Measurements from ENCODE around the gene ENTR1. TPM values are rescaled to one million over a fixed set of nuclear protein-coding genes. Genes with fewer than 3 reads are reported as not detected.

The ENTR1 gene
- 70.4 and 83.8 TPM in 2 replicates for total RNA-seq

DNA sequence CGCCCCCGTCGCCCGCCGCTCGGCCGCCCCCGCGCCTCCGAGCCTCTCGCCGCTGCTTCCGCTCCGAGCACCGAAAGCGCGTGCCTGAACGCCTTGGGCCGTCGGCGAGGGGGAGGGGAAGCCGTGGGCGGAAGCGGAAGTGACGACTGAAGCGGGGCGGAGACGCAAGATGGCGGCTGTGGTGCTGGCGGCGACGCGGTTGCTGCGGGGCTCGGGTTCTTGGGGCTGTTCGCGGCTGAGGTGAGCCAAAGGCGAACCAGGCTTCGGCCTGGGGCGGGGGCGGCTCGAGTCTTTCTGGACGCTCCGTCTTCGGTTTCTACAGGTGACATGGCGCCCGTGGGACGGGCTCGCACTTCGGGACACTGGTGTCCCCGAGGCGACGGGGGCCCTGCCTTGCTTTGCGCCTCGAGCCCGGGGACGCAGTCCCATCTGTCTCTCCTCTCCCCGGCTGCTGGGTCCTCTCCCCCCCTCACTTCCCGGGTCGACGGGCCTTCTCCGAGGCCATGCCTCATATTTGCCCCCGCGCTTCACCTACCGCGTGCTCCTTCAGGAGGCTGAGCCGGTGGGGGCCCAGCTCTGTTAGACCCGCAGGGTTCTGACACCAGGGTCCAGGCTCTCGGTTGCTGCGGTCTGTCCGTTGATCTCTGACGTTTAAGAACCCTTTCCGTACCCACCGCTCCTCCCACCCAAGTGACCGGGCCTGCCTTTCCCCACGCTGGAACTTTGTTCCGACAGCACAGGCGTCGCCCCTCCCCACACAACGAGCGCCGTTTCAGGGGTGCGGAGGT is at the start of gene ENTR1, which contains the start of gene PMPCA:
TSS of gene ENTR1 (minus strand) at position 115 of the 788 bp plus-strand sequence. CDS start 217 bp downstream, outside the sequence.
TSS of gene PMPCA (plus strand) at position 159 of the 788 bp plus-strand sequence. CDS start at position 170, 11 bp downstream.

DNA sequence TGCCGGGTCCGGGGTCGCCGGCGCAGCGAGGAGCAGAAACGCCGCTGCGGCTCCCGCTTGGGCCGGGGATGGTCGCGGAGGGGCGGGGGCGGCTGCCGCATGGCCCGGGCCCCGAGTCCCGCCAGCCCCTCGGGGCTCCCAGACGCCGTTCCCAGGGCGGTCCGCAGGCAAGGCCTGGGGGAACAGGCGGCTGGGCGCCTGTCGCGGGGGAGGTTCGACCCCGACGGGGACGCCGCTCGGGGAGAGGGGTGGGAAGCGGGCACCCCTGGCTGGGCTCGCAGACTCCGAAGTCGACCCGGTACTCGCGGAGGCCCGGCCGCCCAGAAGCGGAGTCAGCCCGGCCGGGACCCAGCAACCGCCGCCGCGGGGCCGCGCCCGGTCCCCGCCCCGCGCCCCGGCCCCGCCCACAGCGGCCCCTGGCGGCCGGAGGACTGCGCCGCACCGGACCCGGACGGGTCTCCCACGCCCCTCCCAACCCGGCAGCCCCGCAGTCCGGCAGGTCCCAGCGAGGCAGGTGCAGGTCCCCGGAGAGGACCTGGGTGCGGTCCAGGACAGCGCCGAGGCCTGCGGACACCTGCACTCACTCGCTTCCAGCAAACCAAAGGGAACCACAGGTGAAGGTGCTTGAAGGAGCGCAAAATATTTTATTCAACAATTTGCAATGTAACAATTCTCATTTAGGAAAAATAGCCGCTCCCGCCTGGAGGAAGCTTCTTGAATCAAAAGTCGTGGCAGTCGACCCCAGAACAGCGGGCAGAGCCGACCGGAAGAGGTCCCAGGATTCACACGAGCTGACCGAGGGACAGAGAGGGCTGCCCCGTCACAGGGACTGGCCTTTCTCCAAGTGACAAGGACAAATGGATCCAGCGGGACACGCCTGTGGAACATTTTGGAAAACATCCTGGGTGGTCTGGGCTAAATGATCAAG is 29.3 kb upstream of the ENTR1 start, which contains the start of gene INPP5E:
TSS of gene INPP5E (minus strand) at position 365 of the 928 bp plus-strand sequence. CDS start 426 bp downstream, outside the sequence.

DNA sequence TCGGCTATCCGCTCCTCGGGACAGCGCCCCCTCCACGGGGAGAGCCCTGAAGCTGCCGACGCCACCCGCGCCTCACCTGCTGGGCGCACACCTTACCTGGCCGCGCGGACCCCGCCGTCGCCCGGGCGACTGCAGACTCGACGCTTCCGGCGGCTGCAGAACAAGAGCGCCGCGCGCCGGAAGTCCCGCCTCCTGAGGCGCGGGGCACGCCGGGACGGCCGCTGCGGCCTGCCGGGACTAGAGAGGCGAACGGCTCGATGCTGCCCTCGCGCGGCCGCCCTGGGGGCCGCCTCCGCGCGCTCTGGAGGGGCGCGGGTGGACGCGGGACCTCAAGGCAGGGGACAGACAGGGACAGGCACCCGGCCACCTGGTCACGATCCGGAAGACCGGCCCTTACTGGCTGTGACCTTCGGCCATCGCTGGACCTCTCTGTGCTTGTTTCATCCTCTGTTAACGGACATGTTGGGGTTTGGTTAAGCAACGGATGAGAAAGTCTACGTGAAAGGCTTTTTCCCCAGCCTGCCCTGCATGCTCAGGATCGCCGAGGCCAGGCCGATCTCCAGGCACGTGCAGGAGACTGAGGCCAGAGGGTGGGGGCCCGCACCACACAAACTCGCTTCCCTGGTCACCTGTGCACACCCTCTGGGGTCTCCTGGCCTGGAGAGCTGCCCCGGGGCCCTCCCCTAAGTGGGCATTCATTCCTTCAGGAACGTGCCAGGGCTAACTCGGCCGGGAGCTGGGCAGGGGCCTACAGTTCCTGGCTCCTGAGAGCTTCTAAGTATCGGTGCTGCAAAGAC is 10.2 kb downstream of the ENTR1 start, which contains the start of gene SNAPC4:
TSS of gene SNAPC4 (minus strand) at position 133 of the 797 bp plus-strand sequence. CDS start 1,742 bp downstream, outside the sequence.

DNA sequence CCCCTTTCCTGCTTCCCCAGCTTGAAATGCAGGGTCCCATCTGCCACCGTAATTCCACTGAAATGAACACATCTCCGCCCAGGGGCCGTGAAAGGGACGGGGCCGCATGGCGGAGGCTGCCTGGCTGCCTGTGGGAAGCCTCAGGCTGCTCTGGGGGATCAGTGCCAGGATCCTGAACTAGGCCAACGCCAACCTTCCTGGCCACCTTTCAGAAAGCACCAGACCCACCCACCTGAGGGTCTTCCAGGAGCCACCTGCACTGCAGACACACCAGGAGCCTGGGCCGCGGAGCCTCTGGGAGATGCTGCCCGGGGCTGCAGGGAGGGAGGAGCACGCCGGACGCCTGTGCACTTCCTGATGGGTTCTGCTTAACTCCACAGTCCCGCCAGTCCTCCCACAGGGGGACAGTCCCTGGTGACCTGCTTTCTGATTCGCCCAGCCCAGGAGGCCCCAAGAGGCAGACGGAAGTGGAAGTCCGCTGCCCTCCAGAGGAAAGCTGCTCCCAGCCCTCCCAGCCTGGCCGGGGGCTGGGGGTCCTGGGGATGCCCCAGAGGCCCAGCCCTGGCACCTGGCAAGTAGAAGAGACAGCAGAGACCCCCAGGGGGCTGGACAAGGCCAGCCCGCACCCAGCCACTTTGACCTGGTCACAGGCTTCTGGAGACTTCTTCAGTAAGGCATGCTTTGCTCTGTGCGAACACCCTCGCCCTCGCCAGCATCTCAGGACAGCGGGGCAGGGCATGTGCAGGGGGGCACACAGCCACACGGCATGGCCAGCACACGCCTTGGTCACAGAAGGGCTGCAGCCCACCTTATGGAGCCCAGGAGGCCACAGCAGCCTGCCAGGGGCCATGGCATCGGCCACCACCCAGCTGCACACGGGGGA is 36.9 kb downstream of the ENTR1 start, which contains the start of gene CARD9:
TSS of gene CARD9 (minus strand) at position 370 of the 883 bp plus-strand sequence. CDS start 1,591 bp downstream, outside the sequence.

GRCh38 chr9:136363106-136363948 is 47.1 kb downstream of the ENTR1 start, which contains the start of gene DNLZ:
Gene DNLZ, minus strand, starts transcription at chr9:136363744. Its CDS starts 30 bp downstream, at chr9:136363714.

Other genes with a start within 250 kb of the ENTR1 start
- not detected in 2 replicates for gene LHX3, start 205.5 kb downstream of the ENTR1 start, total RNA-seq
- gene QSOX2, start 164.8 kb downstream of the ENTR1 start, total RNA-seq, result 11.6 and 16.2 TPM in 2 replicates
- gene CCDC187, start 106.5 kb downstream of the ENTR1 start, total RNA-seq, result under 0.01 TPM in 1 of 2 replicates, not detected in the other
- gene GPSM1, start 83.1 kb downstream of the ENTR1 start, total RNA-seq, result 13.4 and 34.0 TPM in 2 replicates
- gene DNLZ, start 46.9 kb downstream of the ENTR1 start, total RNA-seq, result 15.4 and 22.0 TPM in 2 replicates
- gene CARD9, start 36.9 kb downstream of the ENTR1 start, total RNA-seq, result under 0.01 and 1.9 TPM in 2 replicates
- gene SNAPC4, start 10.4 kb downstream of the ENTR1 start, total RNA-seq, result 7.0 and 8.9 TPM in 2 replicates
- 34.1 and 38.8 TPM in 2 replicates for gene PMPCA, start within 50 bp of the ENTR1 start, total RNA-seq
- gene INPP5E, start 29.2 kb upstream of the ENTR1 start, total RNA-seq, result 2.8 and 6.0 TPM in 2 replicates
- 21.3 and 22.4 TPM in 2 replicates for gene SEC16A, start 72.4 kb upstream of the ENTR1 start, total RNA-seq
- gene NOTCH1, start 135.4 kb upstream of the ENTR1 start, total RNA-seq, result 123 and 222 TPM in 2 replicates